ENCODE results near the gene CLOCK.

- TF ChIP-seq, protein P1, sequence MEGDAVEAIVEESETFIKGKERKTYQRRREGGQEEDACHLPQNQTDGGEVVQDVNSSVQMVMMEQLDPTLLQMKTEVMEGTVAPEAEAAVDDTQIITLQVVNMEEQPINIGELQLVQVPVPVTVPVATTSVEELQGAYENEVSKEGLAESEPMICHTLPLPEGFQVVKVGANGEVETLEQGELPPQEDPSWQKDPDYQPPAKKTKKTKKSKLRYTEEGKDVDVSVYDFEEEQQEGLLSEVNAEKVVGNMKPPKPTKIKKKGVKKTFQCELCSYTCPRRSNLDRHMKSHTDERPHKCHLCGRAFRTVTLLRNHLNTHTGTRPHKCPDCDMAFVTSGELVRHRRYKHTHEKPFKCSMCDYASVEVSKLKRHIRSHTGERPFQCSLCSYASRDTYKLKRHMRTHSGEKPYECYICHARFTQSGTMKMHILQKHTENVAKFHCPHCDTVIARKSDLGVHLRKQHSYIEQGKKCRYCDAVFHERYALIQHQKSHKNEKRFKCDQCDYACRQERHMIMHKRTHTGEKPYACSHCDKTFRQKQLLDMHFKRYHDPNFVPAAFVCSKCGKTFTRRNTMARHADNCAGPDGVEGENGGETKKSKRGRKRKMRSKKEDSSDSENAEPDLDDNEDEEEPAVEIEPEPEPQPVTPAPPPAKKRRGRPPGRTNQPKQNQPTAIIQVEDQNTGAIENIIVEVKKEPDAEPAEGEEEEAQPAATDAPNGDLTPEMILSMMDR (IDR thresholded peaks at IDR 0.05; ENCODE audit: low read depth, low read length) = no peak
- no peak for TF ChIP-seq EZH2phosphoT487 (IDR thresholded peaks at IDR 0.05; ENCODE audit: low read depth)
Measured at GRCh38 chr4:55437823-55438222, 108.9 kb downstream of the CLOCK start.

Data from OCI-LY3 (cell line).